ENCODE data around the gene ZSCAN12.
"Not testable (repeated sequence)": the region's sequence is repeated elsewhere in the genome, so short reads cannot be mapped to it uniquely, and the experiment has no call there.

Gene ZSCAN12

DNA sequence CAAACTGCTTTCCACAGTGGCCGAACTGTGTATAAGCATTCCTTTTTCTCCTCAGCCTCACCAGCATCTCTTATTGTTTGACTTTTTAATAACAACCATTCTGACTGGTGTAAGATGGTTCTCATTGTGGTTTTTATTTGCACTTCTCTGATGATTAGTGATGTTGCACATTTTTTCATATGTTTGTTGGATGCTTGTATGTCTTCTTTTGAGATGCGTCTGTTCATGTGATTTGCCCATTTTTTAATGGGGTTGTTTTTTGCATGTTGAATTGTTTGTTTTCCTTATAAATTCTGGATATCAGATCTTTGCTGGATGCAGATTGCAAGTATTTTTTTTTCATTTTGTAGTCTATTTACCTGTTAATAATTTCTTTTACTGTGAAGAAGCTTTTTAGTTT lies 11.2 kb upstream of the ZSCAN12 start:
- no peak for DNase-seq (ENCODE audit: low read depth)
- no peak for TF ChIP-seq CTCF (conservative IDR thresholded peaks at IDR 0.05; ENCODE audit: low read depth, low read length)
- H3K4me3 ChIP-seq (ENCODE audit: low read depth, low read length): no peak overlapping the region

GRCh38 chr6:28408076-28408802 lies 8.7 kb upstream of the ZSCAN12 start:
- DNase-seq (ENCODE audit: low read depth): peak; percentile 23
- no peak overlapping the region for H3K4me3 ChIP-seq (ENCODE audit: low read depth, low read length)
- TF ChIP-seq CTCF (conservative IDR thresholded peaks at IDR 0.05; ENCODE audit: low read depth, low read length): no peak

GRCh38 chr6:28407401-28407800 lies 7.9 kb upstream of the ZSCAN12 start:
- no peak overlapping the region for H3K4me3 ChIP-seq (ENCODE audit: low read depth, low read length)
- TF ChIP-seq CTCF (conservative IDR thresholded peaks at IDR 0.05; ENCODE audit: low read depth, low read length): no peak
- DNase-seq (ENCODE audit: low read depth): no peak

GRCh38 chr6:28403923-28404322 lies 4.4 kb upstream of the ZSCAN12 start:
- DNase-seq (ENCODE audit: low read depth); H3K4me3 ChIP-seq (ENCODE audit: low read depth, low read length): not testable (repeated sequence)

GRCh38 chr6:28402197-28402596 lies 2.6 kb upstream of the ZSCAN12 start:
- no peak for DNase-seq (ENCODE audit: low read depth)
- TF ChIP-seq CTCF (conservative IDR thresholded peaks at IDR 0.05; ENCODE audit: low read depth, low read length): no peak
- no peak overlapping the region for H3K4me3 ChIP-seq (ENCODE audit: low read depth, low read length)

- TF ChIP-seq CTCF (conservative IDR thresholded peaks at IDR 0.05; ENCODE audit: low read depth, low read length): no peak
- H3K4me3 ChIP-seq (ENCODE audit: low read depth, low read length): no peak overlapping the region
- peak; percentile 53 for DNase-seq (ENCODE audit: low read depth)
Measured at GRCh38 chr6:28401172-28401571, 1.6 kb upstream of the ZSCAN12 start.

DNA sequence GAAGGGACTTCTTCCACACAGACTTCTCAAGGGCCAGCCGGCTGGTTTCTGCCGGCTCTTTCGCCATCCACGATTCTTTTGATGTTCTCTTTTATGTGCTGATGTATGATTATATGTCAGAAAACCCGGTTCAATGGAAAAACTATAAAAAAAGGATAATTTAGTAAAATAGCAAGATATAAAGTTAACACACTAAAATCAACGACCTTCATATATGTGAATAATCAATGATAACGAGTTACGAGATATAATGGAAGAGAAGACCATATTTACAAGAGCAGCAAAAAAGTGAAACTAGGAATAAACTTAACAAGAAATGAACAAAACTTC lies 540 bp upstream of the ZSCAN12 start:
- peak overlapping the region; percentile 68 for H3K4me3 ChIP-seq (ENCODE audit: low read depth, low read length)

More for the DNA sequence above, 540 bp upstream of the ZSCAN12 start:
- no peak for TF ChIP-seq CTCF (conservative IDR thresholded peaks at IDR 0.05; ENCODE audit: low read depth, low read length)
- no peak for DNase-seq (ENCODE audit: low read depth)

Measured in choroid plexus epithelial cell (primary cell).